ENCODE measurements around the gene FGF12.

Gene FGF12

DNA sequence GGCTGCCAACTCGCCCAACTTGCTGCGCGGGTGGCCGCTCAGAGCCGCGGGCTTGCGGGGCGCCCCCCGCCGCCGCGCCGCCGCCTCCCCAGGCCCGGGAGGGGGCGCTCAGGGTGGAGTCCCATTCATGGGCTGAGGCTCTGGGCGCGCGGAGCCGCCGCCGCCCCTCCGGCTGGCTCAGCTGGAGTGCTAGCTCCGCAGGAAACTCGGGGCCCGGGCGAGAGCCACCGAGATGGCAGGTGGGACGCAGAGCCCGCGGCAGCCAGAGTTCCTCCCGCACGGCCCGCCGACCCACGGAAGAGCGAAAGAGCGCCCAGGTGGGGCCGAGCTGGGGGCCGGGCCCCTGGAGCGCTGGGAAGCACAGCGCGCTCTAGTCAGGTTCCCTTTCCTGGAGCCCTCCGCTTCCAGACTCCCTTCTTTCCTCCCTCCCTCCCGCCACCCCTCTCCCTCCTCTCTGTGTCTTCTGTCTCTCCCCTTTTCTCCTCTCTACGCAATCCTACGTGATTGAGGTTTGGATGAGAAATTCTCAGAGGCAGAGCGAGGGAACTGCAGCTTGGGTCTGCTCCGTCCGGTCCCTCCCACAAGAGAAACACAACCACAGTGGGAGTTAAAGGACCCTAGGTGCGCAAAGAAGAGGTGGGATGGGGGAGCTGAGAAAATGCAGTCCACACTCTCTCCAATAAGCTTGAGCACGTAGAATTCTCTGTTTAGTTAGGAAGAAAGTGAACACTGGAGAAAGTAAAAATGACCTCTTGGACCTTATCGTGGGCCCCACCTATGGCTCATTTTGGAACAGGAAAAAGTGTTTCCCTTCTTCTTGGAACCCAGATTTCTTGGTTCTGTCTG is 317.3 kb downstream of the FGF12 start:
- DNase-seq (ENCODE audit: low read depth) = no peak

DNA sequence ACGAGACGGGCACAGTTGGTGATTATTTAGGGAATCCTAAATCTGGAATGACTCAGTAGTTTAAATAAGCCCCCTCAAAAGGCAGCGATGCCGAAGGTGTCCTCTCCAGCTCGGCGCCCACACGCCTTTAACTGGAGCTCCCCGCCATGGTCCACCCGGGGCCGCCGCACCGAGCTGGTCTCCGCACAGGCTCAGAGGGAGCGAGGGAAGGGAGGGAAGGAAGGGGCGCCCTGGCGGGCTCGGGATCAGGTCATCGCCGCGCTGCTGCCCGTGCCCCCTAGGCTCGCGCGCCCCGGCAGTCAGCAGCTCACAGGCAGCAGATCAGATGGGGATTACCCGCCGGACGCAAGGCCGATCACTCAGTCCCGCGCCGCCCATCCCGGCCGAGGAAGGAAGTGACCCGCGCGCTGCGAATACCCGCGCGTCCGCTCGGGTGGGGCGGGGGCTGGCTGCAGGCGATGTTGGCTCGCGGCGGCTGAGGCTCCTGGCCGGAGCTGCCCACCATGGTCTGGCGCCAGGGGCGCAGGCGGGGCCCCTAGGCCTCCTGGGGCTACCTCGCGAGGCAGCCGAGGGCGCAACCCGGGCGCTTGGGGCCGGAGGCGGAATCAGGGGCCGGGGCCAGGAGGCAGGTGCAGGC is 318.0 kb downstream of the FGF12 start:
- no peak for DNase-seq (ENCODE audit: low read depth)

DNA sequence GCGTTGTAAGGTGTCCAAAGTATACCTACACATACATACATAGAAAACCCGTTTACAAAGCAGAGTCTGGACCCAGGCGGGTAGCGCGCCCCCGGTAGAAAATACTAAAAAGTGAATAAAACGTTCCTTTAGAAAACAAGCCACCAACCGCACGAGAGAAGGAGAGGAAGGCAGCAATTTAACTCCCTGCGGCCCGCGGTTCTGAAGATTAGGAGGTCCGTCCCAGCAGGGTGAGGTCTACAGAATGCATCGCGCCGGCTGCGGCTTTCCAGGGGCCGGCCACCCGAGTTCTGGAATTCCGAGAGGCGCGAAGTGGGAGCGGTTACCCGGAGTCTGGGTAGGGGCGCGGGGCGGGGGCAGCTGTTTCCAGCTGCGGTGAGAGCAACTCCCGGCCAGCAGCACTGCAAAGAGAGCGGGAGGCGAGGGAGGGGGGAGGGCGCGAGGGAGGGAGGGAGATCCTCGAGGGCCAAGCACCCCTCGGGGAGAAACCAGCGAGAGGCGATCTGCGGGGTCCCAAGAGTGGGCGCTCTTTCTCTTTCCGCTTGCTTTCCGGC is 318.6 kb downstream of the FGF12 start:
- no peak for DNase-seq (ENCODE audit: low read depth)

- DNase-seq (ENCODE audit: low read depth) = no peak
Measured at GRCh38 chr3:192408007-192408646, 319.2 kb downstream of the FGF12 start.

DNA sequence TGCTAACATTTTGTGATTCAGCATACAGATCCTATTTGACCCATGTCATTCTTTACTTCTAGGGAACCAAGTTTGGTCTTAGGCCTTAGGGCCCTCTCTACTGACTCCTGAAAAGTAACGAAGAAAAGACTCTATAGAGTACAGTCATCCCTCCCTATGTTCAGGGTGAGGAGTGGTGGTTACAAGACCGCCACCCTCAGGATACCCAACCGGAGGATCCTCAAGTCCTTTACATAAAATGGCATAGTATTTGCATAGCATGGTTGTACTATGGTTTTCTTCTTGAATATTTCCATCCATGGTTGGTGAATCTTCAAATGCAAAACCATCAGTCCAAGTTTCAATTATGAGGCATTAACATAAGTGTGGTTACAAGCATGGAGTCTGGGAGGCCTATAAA is 327.6 kb downstream of the FGF12 start:
- DNase-seq (ENCODE audit: low read depth) = no peak

GRCh38 chr3:192397012-192397411 is 330.3 kb downstream of the FGF12 start:
- no peak for DNase-seq (ENCODE audit: low read depth)

DNA sequence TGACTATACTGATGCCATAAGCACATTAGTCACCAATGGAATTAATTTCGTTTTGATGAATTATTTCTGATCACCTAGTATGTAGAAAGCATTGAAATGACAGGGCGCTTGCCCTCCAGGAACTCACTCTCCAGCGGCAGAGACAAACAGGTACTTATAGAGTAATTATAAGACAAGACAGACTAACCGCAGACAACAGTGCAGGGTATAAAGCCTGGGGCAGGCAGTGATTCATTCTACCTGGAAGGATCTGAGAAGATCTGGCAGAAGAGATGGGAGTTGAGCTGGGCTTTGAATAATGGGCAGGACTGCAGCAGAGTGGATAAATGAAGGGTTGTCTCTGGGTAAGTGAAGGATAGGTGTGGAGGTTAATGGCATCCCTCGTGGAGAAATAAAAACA is 331.8 kb downstream of the FGF12 start:
- DNase-seq (ENCODE audit: low read depth) = no peak

GRCh38 chr3:192392986-192393385 is 334.4 kb downstream of the FGF12 start:
- no peak for DNase-seq (ENCODE audit: low read depth)

- no peak for DNase-seq (ENCODE audit: low read depth)
Measured at GRCh38 chr3:192382861-192383260, 344.5 kb downstream of the FGF12 start.

- DNase-seq (ENCODE audit: low read depth) = no peak
Measured at GRCh38 chr3:192373586-192373985, 353.8 kb downstream of the FGF12 start.

- no peak for DNase-seq (ENCODE audit: low read depth)
Measured at GRCh38 chr3:192373032-192373431, 354.3 kb downstream of the FGF12 start.

GRCh38 chr3:192372616-192373015 is 354.7 kb downstream of the FGF12 start:
- no peak for DNase-seq (ENCODE audit: low read depth)

DNA sequence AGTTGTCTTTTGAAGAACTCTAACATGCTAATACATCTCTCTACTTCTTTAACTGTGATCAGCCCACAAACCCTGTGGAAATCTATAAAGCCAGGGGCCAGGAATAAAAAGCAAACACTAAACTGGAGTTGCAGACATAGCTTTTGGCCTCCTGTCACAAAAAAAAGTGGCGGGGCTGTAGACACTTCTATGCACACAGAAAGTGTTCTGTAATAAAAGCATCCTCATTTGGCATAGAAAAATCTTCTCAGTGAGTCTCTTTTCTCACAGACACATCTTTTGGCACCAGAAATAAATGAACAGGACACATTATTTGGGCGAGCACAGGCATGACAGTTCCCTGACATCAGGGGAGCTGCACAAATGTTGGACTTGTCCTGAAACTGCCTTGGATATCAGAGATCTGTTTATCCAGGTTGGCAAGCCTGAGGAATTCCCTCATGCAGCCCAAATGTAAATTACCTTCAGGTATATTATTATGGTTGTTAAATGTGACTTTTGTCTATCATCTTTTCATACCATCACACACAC is 355.4 kb downstream of the FGF12 start:
- DNase-seq (ENCODE audit: low read depth) = no peak

DNA sequence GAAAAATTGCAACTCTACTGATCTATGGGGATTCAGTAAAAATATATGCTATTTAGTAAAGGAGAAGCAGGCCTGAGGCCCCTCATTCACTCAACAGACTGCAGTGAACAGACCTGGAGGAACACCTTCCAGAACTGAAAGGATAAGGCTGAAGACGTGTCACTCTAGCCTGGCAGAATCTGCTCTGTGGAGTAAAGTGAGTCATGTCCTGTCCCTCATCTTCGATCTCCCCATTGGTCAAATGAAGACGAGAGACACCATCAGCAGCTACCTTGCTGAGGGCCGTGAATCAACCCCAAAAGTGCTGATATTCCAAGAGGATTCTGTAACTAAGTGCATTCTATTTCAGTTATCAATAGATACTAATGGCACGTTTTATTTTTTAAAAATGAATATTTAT is 359.7 kb downstream of the FGF12 start:
- no peak for DNase-seq (ENCODE audit: low read depth)

DNA sequence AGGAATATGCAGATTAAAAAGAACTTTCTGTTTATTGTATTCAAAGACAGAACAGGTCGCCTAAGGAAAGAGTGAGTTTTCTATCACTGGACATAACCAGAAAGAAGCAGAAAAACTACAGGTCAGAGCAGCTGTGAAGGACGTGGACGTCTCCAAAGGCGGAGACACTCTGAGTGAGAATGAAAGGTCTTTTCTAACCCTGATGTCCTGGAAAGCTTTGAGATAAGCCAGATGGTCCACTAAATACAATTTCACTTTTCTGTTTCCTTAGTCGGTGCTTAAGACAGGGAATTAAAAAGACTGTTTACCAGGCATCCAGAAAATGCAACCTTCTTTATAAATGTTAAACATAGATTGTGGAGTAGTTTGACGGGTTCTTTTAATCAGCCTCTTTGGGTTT is 360.4 kb downstream of the FGF12 start:
- no peak for DNase-seq (ENCODE audit: low read depth)

DNA sequence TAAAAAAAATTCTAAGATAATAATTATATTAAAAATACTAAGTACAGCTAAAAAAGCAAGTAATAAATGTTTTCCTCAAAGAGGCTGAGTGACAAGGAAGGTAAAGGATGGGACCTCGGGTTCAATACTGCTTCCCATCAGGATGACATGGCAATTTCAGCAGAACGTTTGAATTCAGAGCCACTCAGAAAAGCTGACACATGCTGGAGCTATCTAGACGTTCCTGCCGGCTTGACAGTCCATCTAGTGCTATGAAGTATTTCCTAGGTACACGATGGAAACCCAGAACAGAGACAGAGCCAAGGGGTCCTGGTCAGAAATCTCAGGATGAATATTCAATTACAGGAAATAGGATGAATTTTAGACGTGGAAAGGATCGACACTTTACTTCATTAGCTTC is 361.8 kb downstream of the FGF12 start:
- no peak for DNase-seq (ENCODE audit: low read depth)

- no peak for DNase-seq (ENCODE audit: low read depth)
Measured at GRCh38 chr3:192364316-192364715, 363.0 kb downstream of the FGF12 start.

DNA sequence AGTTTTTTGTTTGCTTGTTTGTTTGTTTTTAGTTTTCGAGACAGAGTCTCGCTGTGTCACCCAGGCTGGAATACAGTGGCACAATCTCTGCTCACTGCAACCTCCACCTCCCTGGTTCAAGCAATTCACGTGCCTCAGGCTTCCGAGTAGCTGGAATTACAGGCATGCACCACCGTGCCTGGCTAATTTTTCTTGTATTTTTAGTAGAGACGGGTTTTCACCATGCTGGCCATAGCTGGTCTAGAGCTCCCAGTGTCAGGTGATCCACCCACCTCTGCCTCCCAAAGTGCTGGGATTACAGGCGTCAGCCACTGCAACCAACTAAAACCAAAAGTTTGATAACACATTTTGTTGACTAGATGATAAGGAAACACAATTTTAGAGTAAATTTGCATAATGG is 372.7 kb downstream of the FGF12 start:
- DNase-seq (ENCODE audit: low read depth) = no peak

DNA sequence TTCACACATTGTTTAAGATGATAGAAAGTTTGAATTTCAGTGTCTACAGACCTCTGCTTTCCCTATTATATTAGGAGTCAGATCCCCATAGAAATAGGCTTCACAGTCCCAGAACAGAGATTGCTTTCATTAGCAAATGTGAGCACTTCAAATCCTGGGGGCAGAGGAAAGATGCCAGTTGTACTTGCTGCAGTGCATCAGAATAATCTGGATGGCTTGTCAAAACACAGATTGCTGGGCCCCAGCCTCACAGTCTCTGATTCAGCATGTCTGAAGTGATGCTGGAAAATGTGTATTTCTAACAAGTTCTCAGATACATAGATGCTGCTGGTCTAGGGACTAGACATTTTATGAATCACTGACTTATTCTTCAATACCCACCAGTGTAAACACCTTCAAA is 375.2 kb downstream of the FGF12 start:
- DNase-seq (ENCODE audit: low read depth) = no peak

- DNase-seq (ENCODE audit: low read depth) = no peak
Measured at GRCh38 chr3:192351441-192351840, 375.9 kb downstream of the FGF12 start.

GRCh38 chr3:192340031-192340430 is 387.3 kb downstream of the FGF12 start:
- DNase-seq (ENCODE audit: low read depth) = no peak

- DNase-seq (ENCODE audit: low read depth) = no peak
Measured at GRCh38 chr3:192339214-192339613, 388.1 kb downstream of the FGF12 start.

GRCh38 chr3:192336286-192336685 is 391.1 kb downstream of the FGF12 start:
- DNase-seq (ENCODE audit: low read depth) = no peak

All from fibroblast of the conjunctiva (primary cell).